ENCODE data around the gene RXFP4. TPM values are rescaled to one million over a fixed set of nuclear protein-coding genes. Genes with fewer than 3 reads are reported as not detected.
"Not testable (repeated sequence)": the region's sequence is repeated elsewhere in the genome, so short reads cannot be mapped to it uniquely, and the experiment has no call there.

RXFP4 gene
- total and polyA plus RNA-seq, 5 donors from 2014 or later, result 0.32 to 1.4 TPM; not detected in 3

DNA sequence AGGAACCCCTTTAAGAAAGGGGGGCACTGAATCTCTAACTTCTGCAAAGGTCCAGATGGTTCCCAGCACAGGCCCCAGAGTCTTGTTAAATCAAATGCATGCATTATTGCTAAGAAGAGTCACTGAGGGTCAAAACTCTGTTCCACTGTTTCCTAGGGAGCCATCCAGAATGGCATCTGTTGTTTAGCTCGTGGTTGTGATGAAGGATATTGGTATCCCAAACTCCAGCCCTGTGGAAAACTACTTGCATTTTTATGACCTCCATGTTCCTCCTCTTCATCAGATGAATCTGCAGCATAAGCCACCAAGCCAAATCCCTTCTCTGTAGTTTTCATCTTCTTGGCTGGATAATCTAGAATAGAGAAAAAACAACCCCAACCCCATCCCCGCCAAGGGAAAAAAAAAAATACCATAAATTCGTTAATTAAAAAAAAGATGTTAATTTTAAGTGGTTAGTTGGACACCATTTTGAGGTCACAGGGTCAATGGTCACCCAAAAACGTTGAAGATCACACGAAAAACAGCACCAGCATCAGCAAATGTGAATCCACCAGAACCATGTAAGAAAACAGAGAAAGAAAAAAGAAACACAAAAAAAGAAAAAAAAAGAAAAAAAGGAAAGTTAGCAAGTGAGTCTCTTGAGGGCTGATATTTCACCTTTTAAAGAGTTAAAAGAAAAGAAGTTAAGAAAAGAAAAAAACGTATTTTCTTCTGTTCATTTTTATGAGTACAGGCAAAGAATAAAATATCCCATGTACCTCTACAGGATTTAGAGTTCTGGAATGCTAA is 27.3 kb upstream of the RXFP4 start:
- Histone ChIP-seq H3K27me3 (ENCODE audit: control insufficient read depth, insufficient read depth, low read length) (no peaks in the 10 kb centered on the region), H3K4me1 (ENCODE audit: control insufficient read depth, insufficient read depth, low read length, poor library complexity, severe bottlenecking) (peaks cover 18% of the 10 kb centered on the region), H3K4me3 (ENCODE audit: low read depth, low read length) (no peak overlapping the region), H3K36me3 (ENCODE audit: control insufficient read depth, insufficient read depth, low read length) (peaks cover 69% of the 10 kb centered on the region), H3K27ac (ENCODE audit: insufficient read depth, low read length, poor library complexity, severe bottlenecking) (no peak overlapping the region), H3K9me3 (ENCODE audit: control insufficient read depth in 2 of 2, low read length in 2 of 2) (no peaks in the 10 kb centered on the region)
- no peaks in the 10 kb centered on the region for H3K9me3 Mint-ChIP-seq
- peaks cover 18 to 29% (median 23%) of the 10 kb centered on the region in 4 donors for H3K4me1 Mint-ChIP-seq
- ATAC-seq (ENCODE audit: low read depth in 2 of 2), result no peak
- H3K27ac Mint-ChIP-seq, result no peak overlapping the region
- no peak for DNase-seq
- peak overlapping the region in 1 of 4 donors; percentile 15 for H3K4me3 Mint-ChIP-seq
- peaks cover 44% of the 10 kb centered on the region for H3K36me3 Mint-ChIP-seq
- no peaks in the 10 kb centered on the region for H3K27me3 Mint-ChIP-seq

DNA sequence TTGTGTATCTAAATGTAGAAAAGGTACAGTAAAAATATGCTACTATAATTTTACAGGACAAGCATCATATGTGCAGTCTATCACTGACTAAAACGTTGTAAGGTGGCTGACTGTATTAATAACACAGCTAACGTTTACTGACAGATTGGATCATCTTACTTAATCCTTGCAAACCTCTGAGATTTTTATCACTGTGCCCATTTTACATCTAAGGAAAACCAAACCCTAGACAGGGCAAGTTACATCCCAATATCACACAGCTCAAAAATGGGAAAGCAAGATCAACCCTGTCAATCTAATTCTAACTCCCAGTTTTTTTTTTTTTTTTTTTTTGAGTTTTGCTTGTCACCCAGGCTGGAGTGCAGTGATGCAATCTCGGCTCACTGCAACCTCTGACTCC is 22.8 kb upstream of the RXFP4 start:
- no peaks in the 10 kb centered on the region for H3K4me1 ChIP-seq (ENCODE audit: control insufficient read depth, insufficient read depth, low read length, poor library complexity, severe bottlenecking)
- H3K4me1 Mint-ChIP-seq, result peaks cover 4 to 11% (median 5%) of the 10 kb centered on the region in 4 donors
- no peaks in the 10 kb centered on the region for H3K27me3 ChIP-seq (ENCODE audit: control insufficient read depth, insufficient read depth, low read length)
- no peak overlapping the region for H3K27ac ChIP-seq (ENCODE audit: insufficient read depth, low read length, poor library complexity, severe bottlenecking)
- no peak overlapping the region for H3K27ac Mint-ChIP-seq
- no peaks in the 10 kb centered on the region for H3K9me3 ChIP-seq (ENCODE audit: control insufficient read depth in 2 of 2, low read length in 2 of 2)
- H3K27me3 Mint-ChIP-seq, result no peaks in the 10 kb centered on the region
- H3K9me3 Mint-ChIP-seq, result no peaks in the 10 kb centered on the region
- H3K4me3 ChIP-seq (ENCODE audit: low read depth, low read length), result no peak overlapping the region
- no peak overlapping the region for H3K4me3 Mint-ChIP-seq
- DNase-seq (no peak), ATAC-seq (ENCODE audit: low read depth in 2 of 2) (no peak)
- peaks cover 90% of the 10 kb centered on the region for H3K36me3 ChIP-seq (ENCODE audit: control insufficient read depth, insufficient read depth, low read length)
- H3K36me3 Mint-ChIP-seq, result peaks cover 60% of the 10 kb centered on the region

DNA sequence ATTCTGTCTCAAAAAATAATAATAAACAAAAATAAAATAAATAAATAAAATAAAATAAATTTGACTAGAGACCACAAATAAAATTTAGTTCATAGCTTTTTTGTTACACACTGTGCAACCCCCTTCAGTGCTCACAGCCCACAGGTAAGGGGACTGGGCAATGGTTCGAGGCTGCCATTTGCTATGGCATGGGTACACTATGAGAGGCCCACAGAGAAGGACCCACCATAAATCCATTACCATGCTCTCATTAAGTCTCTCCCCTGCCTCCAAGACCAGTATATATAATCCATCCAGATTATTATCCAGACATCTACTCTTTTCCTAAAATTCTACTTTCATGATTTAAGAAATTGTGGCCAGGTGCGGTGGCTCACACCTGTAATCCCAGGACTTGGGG is 21.6 kb upstream of the RXFP4 start:
- Mint-ChIP-seq H3K36me3 (peaks cover 54% of the 10 kb centered on the region), H3K27me3 (no peaks in the 10 kb centered on the region), H3K27ac (no peak overlapping the region), H3K9me3 (no peaks in the 10 kb centered on the region), H3K4me1 (peaks cover 4 to 11% (median 5%) of the 10 kb centered on the region in 4 donors), H3K4me3 (no peak overlapping the region)
- Histone ChIP-seq H3K27me3 (ENCODE audit: control insufficient read depth, insufficient read depth, low read length) (no peaks in the 10 kb centered on the region), H3K27ac (ENCODE audit: insufficient read depth, low read length, poor library complexity, severe bottlenecking) (no peak overlapping the region), H3K36me3 (ENCODE audit: control insufficient read depth, insufficient read depth, low read length) (peaks cover 90% of the 10 kb centered on the region), H3K4me1 (ENCODE audit: control insufficient read depth, insufficient read depth, low read length, poor library complexity, severe bottlenecking) (no peaks in the 10 kb centered on the region), H3K9me3 (ENCODE audit: control insufficient read depth in 2 of 2, low read length in 2 of 2) (no peaks in the 10 kb centered on the region), H3K4me3 (ENCODE audit: low read depth, low read length) (no peak overlapping the region)
- no peak for DNase-seq
- no peak for ATAC-seq (ENCODE audit: low read depth in 2 of 2)

DNA sequence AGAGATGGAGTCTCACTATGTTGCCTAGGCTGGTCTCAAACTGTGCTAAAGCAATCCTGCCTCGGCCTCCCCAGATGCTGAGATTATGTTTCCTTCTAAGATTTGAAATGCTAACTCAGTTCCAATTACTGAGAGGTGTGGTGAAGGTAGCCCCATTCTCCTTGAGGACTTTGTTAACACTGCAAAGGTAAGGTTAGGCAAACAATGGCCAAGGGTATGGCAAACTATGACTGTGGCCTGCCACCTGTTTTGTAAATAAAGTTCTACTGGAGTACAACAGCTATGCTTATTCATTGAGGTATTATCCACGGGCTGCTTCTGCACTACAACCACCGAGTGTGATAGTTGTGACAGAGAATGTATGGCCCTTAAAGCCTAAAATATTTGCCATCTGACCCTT is 20.7 kb upstream of the RXFP4 start:
- ATAC-seq (ENCODE audit: low read depth in 2 of 2) (no peak), DNase-seq (no peak)
- H3K4me1 ChIP-seq (ENCODE audit: control insufficient read depth, insufficient read depth, low read length, poor library complexity, severe bottlenecking), result no peaks in the 10 kb centered on the region
- H3K27me3 Mint-ChIP-seq, result no peaks in the 10 kb centered on the region
- no peak overlapping the region for H3K4me3 Mint-ChIP-seq
- H3K27me3 ChIP-seq (ENCODE audit: control insufficient read depth, insufficient read depth, low read length), result no peaks in the 10 kb centered on the region
- no peak overlapping the region for H3K4me3 ChIP-seq (ENCODE audit: low read depth, low read length)
- no peak overlapping the region for H3K27ac ChIP-seq (ENCODE audit: insufficient read depth, low read length, poor library complexity, severe bottlenecking)
- no peaks in the 10 kb centered on the region for H3K9me3 ChIP-seq (ENCODE audit: control insufficient read depth in 2 of 2, low read length in 2 of 2)
- peaks cover 56% of the 10 kb centered on the region for H3K36me3 Mint-ChIP-seq
- peaks cover 4 to 11% (median 5%) of the 10 kb centered on the region in 4 donors for H3K4me1 Mint-ChIP-seq
- H3K27ac Mint-ChIP-seq, result no peak overlapping the region
- H3K9me3 Mint-ChIP-seq, result no peaks in the 10 kb centered on the region
- H3K36me3 ChIP-seq (ENCODE audit: control insufficient read depth, insufficient read depth, low read length), result peaks cover 88% of the 10 kb centered on the region

DNA sequence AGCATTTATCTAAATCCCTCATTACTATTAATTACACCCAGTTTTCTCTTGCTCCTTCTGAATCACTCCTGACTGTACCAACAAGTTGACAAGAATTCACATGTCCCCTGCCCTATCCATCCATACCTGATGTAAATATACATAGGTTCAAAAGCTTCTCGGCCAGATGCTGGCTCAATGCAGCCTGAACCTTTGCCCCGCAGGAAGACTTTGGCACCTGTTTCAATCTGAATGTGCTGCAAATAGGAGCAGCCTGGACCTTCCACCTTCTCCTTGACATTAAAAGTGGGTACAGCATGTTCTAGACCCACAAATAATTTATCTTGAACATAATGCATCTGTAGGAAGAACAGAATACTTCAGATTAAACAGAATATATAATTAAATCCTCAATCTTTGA is 15.9 kb upstream of the RXFP4 start:
- no peak for ATAC-seq (ENCODE audit: low read depth in 2 of 2)
- no peaks in the 10 kb centered on the region for H3K9me3 ChIP-seq (ENCODE audit: control insufficient read depth in 2 of 2, low read length in 2 of 2)
- H3K4me1 ChIP-seq (ENCODE audit: control insufficient read depth, insufficient read depth, low read length, poor library complexity, severe bottlenecking), result peaks cover 8% of the 10 kb centered on the region
- H3K27me3 ChIP-seq (ENCODE audit: control insufficient read depth, insufficient read depth, low read length), result no peaks in the 10 kb centered on the region
- Mint-ChIP-seq H3K4me1 (peaks cover 3 to 18% (median 16%) of the 10 kb centered on the region in 4 donors), H3K9me3 (no peaks in the 10 kb centered on the region), H3K36me3 (peaks cover 49% of the 10 kb centered on the region), H3K27me3 (no peaks in the 10 kb centered on the region), H3K4me3 (no peak overlapping the region), H3K27ac (peak overlapping the region in 2 of 3 donors; percentile 52 to 59)
- peaks cover 93% of the 10 kb centered on the region for H3K36me3 ChIP-seq (ENCODE audit: control insufficient read depth, insufficient read depth, low read length)
- no peak overlapping the region for H3K27ac ChIP-seq (ENCODE audit: insufficient read depth, low read length, poor library complexity, severe bottlenecking)
- no peak overlapping the region for H3K4me3 ChIP-seq (ENCODE audit: low read depth, low read length)
- no peak for DNase-seq

DNA sequence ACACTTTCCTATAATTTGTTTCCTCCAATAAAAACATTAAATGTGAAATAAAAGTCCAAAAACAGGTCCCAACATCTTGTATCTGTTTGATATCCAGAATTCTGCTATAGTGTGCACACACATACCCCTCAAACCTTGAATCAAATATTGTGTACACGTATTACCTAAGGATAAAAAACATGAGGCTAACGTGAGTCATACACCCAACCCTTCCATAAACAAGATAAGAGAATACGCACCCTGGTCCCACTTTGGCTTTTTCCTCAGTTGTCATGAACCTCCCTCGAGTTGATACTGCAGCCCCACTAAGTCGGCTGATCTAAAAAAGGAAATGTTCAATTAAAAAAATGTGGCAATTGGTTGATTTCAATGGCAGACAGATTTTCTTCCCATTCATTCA is 12.4 kb upstream of the RXFP4 start:
- no peaks in the 10 kb centered on the region for H3K9me3 ChIP-seq (ENCODE audit: control insufficient read depth in 2 of 2, low read length in 2 of 2)
- Mint-ChIP-seq H3K27ac (peak overlapping the region in 1 of 3 donors; percentile 69), H3K9me3 (no peaks in the 10 kb centered on the region), H3K4me1 (peaks cover 7 to 42% (median 28%) of the 10 kb centered on the region in 4 donors), H3K36me3 (peaks cover 38% of the 10 kb centered on the region), H3K4me3 (peak overlapping the region in 2 of 4 donors; percentile 5 to 42), H3K27me3 (no peaks in the 10 kb centered on the region)
- DNase-seq, result no peak
- no peaks in the 10 kb centered on the region for H3K27me3 ChIP-seq (ENCODE audit: control insufficient read depth, insufficient read depth, low read length)
- peaks cover 84% of the 10 kb centered on the region for H3K36me3 ChIP-seq (ENCODE audit: control insufficient read depth, insufficient read depth, low read length)
- H3K27ac ChIP-seq (ENCODE audit: insufficient read depth, low read length, poor library complexity, severe bottlenecking), result no peak overlapping the region
- H3K4me1 ChIP-seq (ENCODE audit: control insufficient read depth, insufficient read depth, low read length, poor library complexity, severe bottlenecking), result peaks cover 43% of the 10 kb centered on the region
- no peak overlapping the region for H3K4me3 ChIP-seq (ENCODE audit: low read depth, low read length)
- ATAC-seq (ENCODE audit: low read depth in 2 of 2), result no peak

DNA sequence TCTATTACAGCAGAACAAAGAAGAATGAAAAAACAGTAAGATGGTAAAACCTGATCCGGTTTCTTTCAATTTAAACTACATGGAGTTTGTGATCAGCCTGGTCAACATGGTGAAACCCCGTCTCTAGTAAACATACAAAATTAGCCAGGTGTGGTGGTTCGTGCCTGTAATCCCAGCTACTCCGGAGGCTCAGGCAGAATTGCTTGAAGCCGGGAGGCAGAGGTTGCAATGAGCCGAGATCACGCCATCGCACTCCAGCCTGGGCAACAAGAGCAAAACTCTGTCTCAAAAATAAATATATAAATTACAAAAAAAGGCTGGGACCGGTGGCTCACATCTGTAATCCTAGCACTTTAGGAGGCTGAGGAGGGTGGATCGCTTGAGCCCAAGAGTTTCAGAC is 10.7 kb upstream of the RXFP4 start:
- Histone ChIP-seq H3K4me3 (ENCODE audit: low read depth, low read length) (peak overlapping the region; percentile 41), H3K36me3 (ENCODE audit: control insufficient read depth, insufficient read depth, low read length) (peaks cover 69% of the 10 kb centered on the region), H3K4me1 (ENCODE audit: control insufficient read depth, insufficient read depth, low read length, poor library complexity, severe bottlenecking) (peaks cover 48% of the 10 kb centered on the region)
- H3K27ac ChIP-seq (ENCODE audit: insufficient read depth, low read length, poor library complexity, severe bottlenecking); H3K9me3 Mint-ChIP-seq; ATAC-seq (ENCODE audit: low read depth in 2 of 2); H3K9me3 ChIP-seq (ENCODE audit: control insufficient read depth in 2 of 2, low read length in 2 of 2); H3K27me3 ChIP-seq (ENCODE audit: control insufficient read depth, insufficient read depth, low read length); H3K27me3 Mint-ChIP-seq; DNase-seq: not testable (repeated sequence)
- peaks cover 33% of the 10 kb centered on the region for H3K36me3 Mint-ChIP-seq
- peaks cover 7 to 42% (median 28%) of the 10 kb centered on the region in 4 donors for H3K4me1 Mint-ChIP-seq
- peak overlapping the region; percentile 20 to 54 (median 25) for H3K27ac Mint-ChIP-seq
- H3K4me3 Mint-ChIP-seq, result peak overlapping the region; percentile 55 to 82 (median 76)

All from CD4-positive, CD25-positive, alpha-beta regulatory T cell (primary cell).